Ishikawa (cell line): ENCODE results near the gene TRRAP.

Experiments
- CEBPB ChIP-seq: IDR thresholded peaks from 2 replicates; pipeline ENCODE4 v1.6.1; 2012
- CREB1 ChIP-seq: IDR thresholded peaks from 2 replicates; pipeline ENCODE4 v1.6.1; 2012; ENCODE audit warnings: low read depth
- EGR1 ChIP-seq: IDR thresholded peaks from 2 replicates; pipeline ENCODE4 v1.6.1; 2012
- EP300 ChIP-seq: IDR thresholded peaks from 2 replicates; pipeline ENCODE4 v1.6.1; 2012; ENCODE audit warnings: borderline replicate concordance
- FOXM1 ChIP-seq: IDR thresholded peaks from 2 replicates; pipeline ENCODE4 v1.6.1; 2012; ENCODE audit warnings: low read depth, borderline replicate concordance
- MAX ChIP-seq: IDR thresholded peaks from 2 replicates; pipeline ENCODE4 v1.6.1; 2012
- NFIC ChIP-seq: IDR thresholded peaks from 2 replicates; pipeline ENCODE4 v1.6.1; 2012
- RAD21 ChIP-seq: IDR thresholded peaks from 2 replicates; pipeline ENCODE4 v1.6.1; 2012; ENCODE audit warnings: low read depth
- REST ChIP-seq: IDR thresholded peaks from 2 replicates; pipeline ENCODE4 v1.6.1; 2012; ENCODE audit warnings: low read depth, mild to moderate bottlenecking
- TAF1 ChIP-seq: IDR thresholded peaks from 2 replicates; pipeline ENCODE4 v1.6.1; 2012; ENCODE audit warnings: low read depth, mild to moderate bottlenecking
- TCF12 ChIP-seq: IDR thresholded peaks from 2 replicates; pipeline ENCODE4 v1.6.1; 2012; ENCODE audit warnings: low read depth
- TEAD4 ChIP-seq: IDR thresholded peaks from 2 replicates; pipeline ENCODE4 v1.6.1; 2012
- USF1 ChIP-seq: IDR thresholded peaks from 2 replicates; pipeline ENCODE4 v1.6.1; 2012
- YY1 ChIP-seq: IDR thresholded peaks from 2 replicates; pipeline ENCODE4 v1.6.1; 2012; ENCODE audit warnings: low read depth
- ZBTB7A ChIP-seq: IDR thresholded peaks from 2 replicates; pipeline ENCODE4 v1.6.1; 2012; ENCODE audit warnings: low read depth

Gene TRRAP

GRCh38 chr7:98970016-98970615 is 91.8 kb downstream of the TRRAP start:
- no peak for TF ChIP-seq FOXM1
- no peak for TF ChIP-seq CEBPB
- TF ChIP-seq USF1 = no peak
- TF ChIP-seq NFIC = no peak
- TF ChIP-seq EGR1 = no peak
- no peak for TF ChIP-seq REST
- no peak for TF ChIP-seq TAF1
- no peak for TF ChIP-seq RAD21
- no peak for TF ChIP-seq ZBTB7A
- TF ChIP-seq YY1 = no peak
- TF ChIP-seq EP300 = no peak
- TF ChIP-seq TEAD4 = no peak
- TF ChIP-seq MAX = no peak
- no peak for TF ChIP-seq CREB1

GRCh38 chr7:98970805-98971204 is 92.5 kb downstream of the TRRAP start:
- TF ChIP-seq TCF12 = no peak
- TF ChIP-seq NFIC = no peak
- TF ChIP-seq RAD21 = no peak
- TF ChIP-seq EP300 = no peak
- TF ChIP-seq EGR1 = no peak
- TF ChIP-seq TAF1 = no peak

- no peak for TF ChIP-seq MAX
- no peak for TF ChIP-seq USF1
- no peak for TF ChIP-seq REST
- TF ChIP-seq TEAD4 = no peak
- no peak for TF ChIP-seq CEBPB
- no peak for TF ChIP-seq ZBTB7A
- no peak for TF ChIP-seq RAD21
- TF ChIP-seq NFIC = no peak
- TF ChIP-seq FOXM1 = no peak
- TF ChIP-seq YY1 = no peak
These were observed 95.9 kb downstream of the TRRAP start for GRCh38 chr7:98974205-98974604.

DNA sequence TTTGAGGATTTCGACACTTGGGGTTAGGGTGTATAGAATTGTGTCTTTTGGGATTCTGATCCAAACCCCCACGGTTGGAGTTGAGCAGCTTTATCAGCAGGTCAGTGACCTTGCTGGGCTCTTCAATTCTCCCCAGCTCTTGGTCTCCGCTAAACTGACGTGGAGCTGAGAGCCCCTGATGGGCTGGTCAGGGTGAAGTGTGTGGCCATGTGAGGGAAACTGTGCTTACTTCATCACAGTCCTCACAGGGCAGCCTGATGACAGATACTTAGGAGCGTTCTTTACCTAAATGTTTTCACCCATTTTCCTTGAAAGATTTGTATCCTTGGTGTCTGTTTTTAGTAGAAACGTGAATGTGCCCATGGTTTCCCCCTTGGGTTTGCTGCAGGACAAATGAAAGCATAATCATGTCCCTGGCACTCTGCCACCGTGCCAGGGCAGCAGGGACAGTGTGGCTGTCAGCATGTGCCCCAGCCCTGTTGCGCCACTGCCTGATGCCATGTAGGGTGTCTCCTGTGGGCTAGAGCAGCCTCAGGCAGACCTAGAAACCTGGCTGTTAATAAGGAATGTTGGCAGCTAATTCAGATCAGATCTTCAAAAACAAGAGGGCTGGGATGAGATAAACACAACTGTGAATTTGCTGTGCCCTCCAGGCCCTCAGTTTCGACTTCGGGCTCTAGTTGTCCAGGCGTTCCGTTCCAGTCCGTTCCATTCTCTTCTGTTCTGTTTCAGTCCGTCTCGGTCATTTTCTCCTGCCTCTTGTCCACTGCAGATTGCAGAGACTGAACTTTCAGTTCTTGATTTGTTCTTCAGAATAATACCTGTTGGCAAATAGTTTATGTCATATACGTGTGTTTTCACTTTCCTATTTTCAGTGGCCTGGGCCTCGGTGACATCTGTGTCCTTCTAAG is 96.8 kb downstream of the TRRAP start:
- TF ChIP-seq NFIC (no peak), USF1 (no peak), EP300 (no peak), TCF12 (no peak), TEAD4 (no peak), RAD21 (no peak), EGR1 (no peak), TAF1 (no peak), ZBTB7A (no peak), CREB1 (no peak), FOXM1 (no peak), CEBPB (no peak), YY1 (no peak), MAX (no peak), REST (no peak)
